Astrocyte (in vitro differentiated cells and primary cell): Measurements from ENCODE around the gene HTRA2.

Source experiments
- CTCF ChIP-seq: IDR thresholded peaks from 2 replicates; pipeline ENCODE4 v1.5.1; 2011; ENCODE audit warnings: low read depth, mild to moderate bottlenecking, inconsistent platforms, low read length, moderate library complexity; ENCODE audit not compliant: insufficient read depth
- EZH2 ChIP-seq: IDR thresholded peaks from 2 replicates; pipeline ENCODE4 v1.6.1; 2012; ENCODE audit warnings: mild to moderate bottlenecking, low read length, inconsistent platforms; ENCODE audit not compliant: insufficient read depth

DNA sequence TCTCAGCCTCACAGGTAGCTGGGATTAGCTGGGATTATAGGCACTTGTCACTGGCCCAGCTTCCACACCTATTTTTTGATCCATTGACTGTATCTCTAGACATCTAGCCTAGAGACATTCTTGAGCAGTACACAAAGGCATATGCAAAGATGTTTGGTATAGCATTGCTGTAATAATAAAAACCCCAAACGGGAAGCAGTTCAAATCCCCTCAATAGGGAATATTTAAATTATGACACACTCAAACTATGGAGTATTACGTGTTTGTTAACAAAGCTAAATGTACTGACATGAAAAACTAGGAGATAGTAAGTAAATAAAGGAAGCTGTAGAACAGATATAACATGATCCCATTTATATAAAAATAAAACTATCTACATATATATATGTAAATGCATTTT is 52.5 kb downstream of the HTRA2 start:
- TF ChIP-seq CTCF (no peak), EZH2 (no peak)
